ENCODE measurements around the gene CIT.

GRCh38 chr12:119693511-119693910 is 183.6 kb downstream of the CIT start:
- TF ChIP-seq CTCF (IDR thresholded peaks at IDR 0.05) (no peak), POLR2A (IDR thresholded peaks at IDR 0.05) (no peak)
